T47D (cell line): ENCODE data around the gene BSPRY.

Source experiments
- DNase-seq, 2 experiments: peaks; one replicate each; pipeline versions ENCODE4 v3.0.0 to v3.0.0-alpha.2; 2011 to 2012; ENCODE audit warnings: low read depth in 1 of 2, low spot score in 1 of 2
- JUND ChIP-seq: IDR thresholded peaks from 2 replicates; pipeline ENCODE4 v1.6.1; 2012; ENCODE audit warnings: low read depth
- in situ Hi-C: cut with HindIII; loops from 2 replicates; pipeline ENCODE4 v1.10.0; 2016; ENCODE audit warnings: low sequenced_read_pairs, low pct_unique_long_range_greater_than_20kb

Gene BSPRY

GRCh38 chr9:113319054-113319453, 30.3 kb upstream of the BSPRY start:
- in situ Hi-C loops = no loop called here
- no peak for TF ChIP-seq JUND
- no peak for DNase-seq

GRCh38 chr9:113320051-113320450, 29.3 kb upstream of the BSPRY start:
- in situ Hi-C loops = no loop called here
- no peak for DNase-seq

GRCh38 chr9:113322671-113323070, 26.7 kb upstream of the BSPRY start:
- in situ Hi-C loops = no loop called here
- no peak for DNase-seq
- no peak for TF ChIP-seq JUND

More at GRCh38 chr9:113320051-113320450, 29.3 kb upstream of the BSPRY start:
- TF ChIP-seq JUND = no peak

GRCh38 chr9:113326230-113326629, 23.1 kb upstream of the BSPRY start:
- no peak for DNase-seq
- in situ Hi-C loops = no loop called here
- TF ChIP-seq JUND = no peak

- DNase-seq = no peak
- TF ChIP-seq JUND = no peak
- in situ Hi-C loops = no loop called here
These were observed 21.1 kb upstream of the BSPRY start for GRCh38 chr9:113328045-113328782.

GRCh38 chr9:113331780-113332179, 17.6 kb upstream of the BSPRY start:
- TF ChIP-seq JUND = no peak
- in situ Hi-C loops = no loop called here
- no peak for DNase-seq

GRCh38 chr9:113337714-113338113, 11.6 kb upstream of the BSPRY start:
- in situ Hi-C loops = no loop called here
- no peak for DNase-seq
- no peak for TF ChIP-seq JUND

- DNase-seq = peak; percentile 90 to 93
- TF ChIP-seq JUND = no peak
- in situ Hi-C loops = no loop called here
These were observed 9.2 kb upstream of the BSPRY start, which contains the start of gene WDR31 for GRCh38 chr9:113340011-113340699. WDR31 (minus strand) TSS chr9:113340275; CDS start chr9:113332022, 8,253 bp downstream.

- in situ Hi-C loops = no loop called here
- DNase-seq = peak; percentile 26 to 94
These were observed 7.5 kb upstream of the BSPRY start for GRCh38 chr9:113341712-113342410.

GRCh38 chr9:113343732-113344231, 5.6 kb upstream of the BSPRY start:
- in situ Hi-C loops = no loop called here
- TF ChIP-seq JUND = no peak
- peak in 1 of 2 experiments; percentile 70 for DNase-seq

More at GRCh38 chr9:113341712-113342410, 7.5 kb upstream of the BSPRY start:
- TF ChIP-seq JUND = peak; percentile 51; the same call in 1 of the 2 replicates

GRCh38 chr9:113345190-113345589, 4.2 kb upstream of the BSPRY start:
- TF ChIP-seq JUND = no peak
- no peak for DNase-seq
- in situ Hi-C loops = no loop called here

GRCh38 chr9:113345671-113346070, 3.7 kb upstream of the BSPRY start:
- in situ Hi-C loops = no loop called here
- DNase-seq = no peak
- TF ChIP-seq JUND = no peak
